ENCODE results near the gene AADACL4. TPM values are rescaled to one million over a fixed set of nuclear protein-coding genes. Genes with fewer than 3 reads are reported as not detected.
A peak's percentile ranks its signal among the peaks of the same experiment; 100 is the strongest.

The AADACL4 gene
- total and polyA plus RNA-seq, 9 of the 15 experiments (the other 6 are each of a cell fraction or from before 2014, with no cell fraction given): not detected

DNA sequence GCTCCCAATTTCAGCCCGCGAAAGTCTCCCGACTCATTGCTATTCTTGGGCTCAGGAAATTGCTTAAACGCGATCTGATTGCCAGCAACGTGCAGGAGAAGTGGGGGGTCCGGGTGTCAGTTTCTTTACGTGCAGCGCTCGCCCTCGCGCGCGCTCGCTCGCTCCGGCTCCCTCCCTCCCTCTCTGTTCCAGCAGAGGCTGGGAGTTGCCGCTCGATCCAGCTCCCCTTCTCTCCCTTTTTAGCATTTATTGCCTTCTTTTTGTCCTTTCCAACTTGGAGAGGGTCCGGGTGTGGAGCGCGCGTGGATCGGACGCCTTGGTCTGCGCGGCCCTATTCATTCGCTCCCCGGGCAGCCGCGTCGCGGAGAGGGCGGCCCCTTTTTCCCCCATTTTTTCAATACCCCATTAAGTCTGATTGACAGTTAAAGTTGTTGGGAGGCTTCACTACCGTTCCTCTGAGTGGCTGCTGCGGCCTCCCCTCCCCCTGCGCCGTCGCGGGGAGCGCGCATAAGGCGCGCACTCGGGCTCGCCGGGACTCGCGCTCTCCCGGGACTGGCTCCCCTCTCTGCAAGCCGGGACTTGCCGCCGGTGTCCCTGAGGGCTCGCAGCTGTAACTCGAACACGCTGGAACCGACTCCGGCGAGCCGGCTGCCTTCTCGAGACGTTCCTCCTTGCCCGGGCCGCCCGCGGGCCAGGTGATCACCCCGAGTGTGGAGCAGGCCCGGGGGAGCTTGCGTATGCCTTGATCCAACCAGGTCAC is 25.8 kb upstream of the AADACL4 start, which contains the start of gene DHRS3 (continued):
- TF ChIP-seq ZNF318 (IDR thresholded peaks at IDR 0.05; ENCODE audit: borderline replicate concordance in 1 of 2, low read depth in 1 of 2) (no peak), ZNF431 (CRISPR knock-in tag; IDR thresholded peaks at IDR 0.05) (no peak; the same call in 1 of the 2 replicates), YY1 (IDR thresholded peaks at IDR 0.05; ENCODE audit: borderline replicate concordance in 1 of 3, control insufficient read depth in 1 of 3, extremely low read depth in 1 of 3, insufficient read depth in 3 of 3, insufficient read length in 1 of 3, insufficient replicate concordance in 2 of 3, low read depth in 1 of 3, low read length in 2 of 3) (peak; percentile 15 to 63 (median 41)), PPARD (CRISPR knock-in tag; IDR thresholded peaks at IDR 0.05) (no peak), RNF2 (IDR thresholded peaks at IDR 0.05) (peak; percentile 61; the same call in 1 of the 2 replicates), ZNF436 (CRISPR knock-in tag; IDR thresholded peaks at IDR 0.05) (no peak), CEBPB (tag; IDR thresholded peaks at IDR 0.05) (no peak), KDM4B (IDR thresholded peaks at IDR 0.05; ENCODE audit: borderline replicate concordance in 2 of 2, low read depth in 1 of 2) (no peak), RBM25 (IDR thresholded peaks at IDR 0.05; ENCODE audit: low read depth, low read length, severe bottlenecking) (no peak), CGGBP1 (CRISPR knock-in tag; IDR thresholded peaks at IDR 0.05) (no peak), POLR2A (conservative IDR thresholded peaks at IDR 0.05) (peak; percentile 85), CBX2 (IDR thresholded peaks at IDR 0.05; ENCODE audit: insufficient read depth, low read length, poor library complexity, severe bottlenecking) (no peak), MEF2A (IDR thresholded peaks at IDR 0.05; ENCODE audit: control insufficient read depth, low read depth, low read length) (0 out of 2 replicates have a peak, but pooled peaks have one; percentile 54)
- TF ChIP-seq, protein P1, sequence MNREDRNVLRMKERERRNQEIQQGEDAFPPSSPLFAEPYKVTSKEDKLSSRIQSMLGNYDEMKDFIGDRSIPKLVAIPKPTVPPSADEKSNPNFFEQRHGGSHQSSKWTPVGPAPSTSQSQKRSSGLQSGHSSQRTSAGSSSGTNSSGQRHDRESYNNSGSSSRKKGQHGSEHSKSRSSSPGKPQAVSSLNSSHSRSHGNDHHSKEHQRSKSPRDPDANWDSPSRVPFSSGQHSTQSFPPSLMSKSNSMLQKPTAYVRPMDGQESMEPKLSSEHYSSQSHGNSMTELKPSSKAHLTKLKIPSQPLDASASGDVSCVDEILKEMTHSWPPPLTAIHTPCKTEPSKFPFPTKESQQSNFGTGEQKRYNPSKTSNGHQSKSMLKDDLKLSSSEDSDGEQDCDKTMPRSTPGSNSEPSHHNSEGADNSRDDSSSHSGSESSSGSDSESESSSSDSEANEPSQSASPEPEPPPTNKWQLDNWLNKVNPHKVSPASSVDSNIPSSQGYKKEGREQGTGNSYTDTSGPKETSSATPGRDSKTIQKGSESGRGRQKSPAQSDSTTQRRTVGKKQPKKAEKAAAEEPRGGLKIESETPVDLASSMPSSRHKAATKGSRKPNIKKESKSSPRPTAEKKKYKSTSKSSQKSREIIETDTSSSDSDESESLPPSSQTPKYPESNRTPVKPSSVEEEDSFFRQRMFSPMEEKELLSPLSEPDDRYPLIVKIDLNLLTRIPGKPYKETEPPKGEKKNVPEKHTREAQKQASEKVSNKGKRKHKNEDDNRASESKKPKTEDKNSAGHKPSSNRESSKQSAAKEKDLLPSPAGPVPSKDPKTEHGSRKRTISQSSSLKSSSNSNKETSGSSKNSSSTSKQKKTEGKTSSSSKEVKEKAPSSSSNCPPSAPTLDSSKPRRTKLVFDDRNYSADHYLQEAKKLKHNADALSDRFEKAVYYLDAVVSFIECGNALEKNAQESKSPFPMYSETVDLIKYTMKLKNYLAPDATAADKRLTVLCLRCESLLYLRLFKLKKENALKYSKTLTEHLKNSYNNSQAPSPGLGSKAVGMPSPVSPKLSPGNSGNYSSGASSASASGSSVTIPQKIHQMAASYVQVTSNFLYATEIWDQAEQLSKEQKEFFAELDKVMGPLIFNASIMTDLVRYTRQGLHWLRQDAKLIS (CRISPR knock-in tag; IDR thresholded peaks at IDR 0.05): peak; percentile 86

All from K562 (cell line).